BE2C (cell line): Measurements from ENCODE around the gene C4BPA.

Experiments
- DNase-seq: peaks from one replicate; pipeline ENCODE4 v3.0.0-alpha.2; 2020
- H3K27me3 ChIP-seq: fragments of 250-450 bp; sonication (Bioruptor Pico); 2 replicates; pipeline ENCODE4 v1.5.1; 2020; ENCODE audit warnings: mild to moderate bottlenecking
- H3K36me3 ChIP-seq: fragments of 250-450 bp; sonication (Bioruptor Pico); 2 replicates; pipeline ENCODE4 v1.5.1; 2020; ENCODE audit warnings: mild to moderate bottlenecking
- H3K4me1 ChIP-seq: fragments of 250-450 bp; sonication (Bioruptor Pico); 2 replicates; pipeline ENCODE4 v1.5.1; 2020
- H3K4me3 ChIP-seq: 2 replicates; pipeline ENCODE4 v1.5.1; 2011; ENCODE audit warnings: low read depth, low read length
- H3K9me3 ChIP-seq: fragments of 250-450 bp; sonication (Bioruptor Pico); 2 replicates; pipeline ENCODE4 v1.5.1; 2020
- CTCF ChIP-seq: IDR thresholded peaks from 2 replicates; pipeline ENCODE4 v1.5.1; 2012; ENCODE audit warnings: mild to moderate bottlenecking, low read depth, low read length

C4BPA gene

DNA sequence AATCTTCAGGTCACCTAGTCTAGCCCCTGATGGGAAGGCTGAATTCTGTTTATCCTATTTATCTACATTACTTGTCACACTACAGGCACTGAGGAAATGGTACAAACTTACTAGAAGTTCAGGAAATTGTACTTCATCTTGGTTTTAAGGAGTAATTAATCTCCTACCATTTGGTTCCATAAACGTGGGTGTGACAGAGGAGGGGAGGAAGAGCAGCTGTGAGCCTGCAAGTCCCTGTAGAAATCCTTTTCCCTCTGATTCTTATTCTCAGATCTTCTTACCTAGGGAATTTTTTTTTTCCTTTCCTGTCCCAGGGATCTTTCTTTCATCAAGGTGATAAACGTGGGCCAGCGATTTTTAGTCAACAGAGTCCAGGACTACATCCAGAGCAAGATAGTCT lies 36.8 kb upstream of the C4BPA start:
- peaks cover 21% of the 10 kb centered on the region for H3K27me3 ChIP-seq
- no peak for TF ChIP-seq CTCF
- DNase-seq = no peak
- no peaks in the 10 kb centered on the region for H3K36me3 ChIP-seq
- H3K9me3 ChIP-seq = no peaks in the 10 kb centered on the region
- no peaks in the 10 kb centered on the region for H3K4me1 ChIP-seq
- no peak overlapping the region for H3K4me3 ChIP-seq

- no peak for TF ChIP-seq CTCF
- no peaks in the 10 kb centered on the region for H3K36me3 ChIP-seq
- peaks cover 25% of the 10 kb centered on the region for H3K27me3 ChIP-seq
- no peaks in the 10 kb centered on the region for H3K4me1 ChIP-seq
- DNase-seq = no peak
- no peaks in the 10 kb centered on the region for H3K9me3 ChIP-seq
- no peak overlapping the region for H3K4me3 ChIP-seq
These were observed 36.4 kb upstream of the C4BPA start for GRCh38 chr1:207067665-207068064.

GRCh38 chr1:207069061-207069460 lies 35.0 kb upstream of the C4BPA start:
- Histone ChIP-seq H3K4me3 (no peak overlapping the region), H3K9me3 (no peaks in the 10 kb centered on the region), H3K27me3 (peaks cover 31% of the 10 kb centered on the region), H3K4me1 (no peaks in the 10 kb centered on the region), H3K36me3 (no peaks in the 10 kb centered on the region)
- no peak for DNase-seq
- no peak for TF ChIP-seq CTCF

- Histone ChIP-seq H3K4me1 (no peaks in the 10 kb centered on the region), H3K27me3 (peaks cover 40% of the 10 kb centered on the region), H3K4me3 (no peak overlapping the region), H3K36me3 (no peaks in the 10 kb centered on the region), H3K9me3 (no peaks in the 10 kb centered on the region)
- TF ChIP-seq CTCF = no peak
- DNase-seq = no peak
These were observed 34.1 kb upstream of the C4BPA start for GRCh38 chr1:207069858-207070506.

GRCh38 chr1:207070811-207071210 lies 33.2 kb upstream of the C4BPA start:
- Histone ChIP-seq H3K9me3 (no peaks in the 10 kb centered on the region), H3K4me1 (no peaks in the 10 kb centered on the region), H3K27me3 (peaks cover 46% of the 10 kb centered on the region), H3K36me3 (no peaks in the 10 kb centered on the region), H3K4me3 (no peak overlapping the region)
- TF ChIP-seq CTCF = no peak
- DNase-seq = no peak

DNA sequence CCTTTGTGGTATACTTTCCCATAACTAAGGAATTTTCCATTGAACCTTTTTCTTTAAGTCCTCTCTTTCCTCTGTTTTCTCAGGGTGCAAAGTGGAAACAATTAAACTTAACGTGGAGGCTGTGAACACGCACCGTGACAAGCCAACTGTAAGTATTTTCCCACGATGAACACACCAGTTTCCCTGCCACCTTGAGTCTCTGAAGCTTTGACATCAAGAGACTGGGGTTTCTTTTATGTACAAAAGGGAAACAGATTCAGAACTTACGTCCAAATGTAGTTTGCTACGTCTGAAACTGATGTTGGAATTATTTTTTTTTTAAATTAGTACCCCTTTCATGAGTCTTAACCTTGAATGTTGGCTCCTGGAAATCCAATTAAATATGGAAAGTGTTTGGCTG lies 32.6 kb upstream of the C4BPA start:
- Histone ChIP-seq H3K9me3 (no peaks in the 10 kb centered on the region), H3K36me3 (no peaks in the 10 kb centered on the region), H3K4me3 (no peak overlapping the region), H3K4me1 (no peaks in the 10 kb centered on the region), H3K27me3 (peaks cover 48% of the 10 kb centered on the region)
- no peak for DNase-seq
- no peak for TF ChIP-seq CTCF
